Tibial artery (tissue), 4 donors: ENCODE data around the gene PNMA8B.
"Not testable (repeated sequence)": the region's sequence is repeated elsewhere in the genome, so short reads cannot be mapped to it uniquely, and the experiment has no call there.

Experiments used
- DNase-seq, 2 donors: peaks; one replicate each; pipeline ENCODE4 v3.0.0-alpha.2; 2019
- H3K27ac ChIP-seq, 2 donors: fragments of 200-600 bp; sonication (generic) in 1 of 2; 1 replicate in 1 of 2; 2 replicates in 1 of 2; pipeline ENCODE4 v1.5.1; 2018 to 2019; ENCODE audit warnings: mild to moderate bottlenecking in 1 of 2
- H3K27me3 ChIP-seq, 2 donors: fragments of 200-600 bp; sonication (generic) in 1 of 2; one replicate each; pipeline versions ENCODE4 v1.5.1 to v1.6.0; 2016 to 2019
- H3K36me3 ChIP-seq, 3 donors: fragments of 200-600 bp; sonication (generic) in 2 of 3; one replicate each; pipeline ENCODE4 v1.5.1; 2016 to 2019; ENCODE audit warnings: mild to moderate bottlenecking in 2 of 3
- H3K4me1 ChIP-seq, 4 donors: fragments of 200-600 bp; sonication (generic) in 2 of 4; 1 replicate in 3 of 4; 2 replicates in 1 of 4; pipeline ENCODE4 v1.5.1; 2016 to 2019
- H3K4me3 ChIP-seq, 2 donors: fragments of 200-600 bp; sonication (generic) in 1 of 2; 1 replicate in 1 of 2; 2 replicates in 1 of 2; pipeline ENCODE4 v1.5.1; 2018 to 2019; ENCODE audit warnings: mild to moderate bottlenecking in 2 of 2
- H3K9me3 ChIP-seq, 3 donors: fragments of 200-600 bp; sonication (generic) in 1 of 3; one replicate each; pipeline ENCODE4 v1.5.1; 2016 to 2019
- CTCF ChIP-seq, 2 experiments: fragments of 200-600 bp in 1 of 2; fragments of 450-650 bp in 1 of 2; IDR thresholded peaks; one replicate each; pipeline ENCODE4 v1.5.1; 2017 to 2019; ENCODE audit warnings: antibody characterized with exemption in 2 of 2, mild to moderate bottlenecking in 1 of 2, moderate library complexity in 1 of 2
- intact Hi-C: fragments of 100-400 bp; cut with DNase I; formaldehyde crosslinking; loops from one replicate; pipeline ENCODE4 v1.15.0; 2023; ENCODE audit warnings: low total_unique reads

Gene PNMA8B

GRCh38 chr19:46528601-46529590 is 33.2 kb upstream of the PNMA8B start:
- intact Hi-C loops = no loop called here
- no peak for DNase-seq
- Histone ChIP-seq H3K36me3 (no peaks in the 10 kb centered on the region), H3K4me1 (peaks cover 0 to 12% (median 7%) of the 10 kb centered on the region in 4 donors), H3K9me3 (no peaks in the 10 kb centered on the region), H3K27ac (no peak overlapping the region), H3K27me3 (peaks cover 0 to 25% of the 10 kb centered on the region in 2 donors), H3K4me3 (no peak overlapping the region)
- TF ChIP-seq CTCF (IDR thresholded peaks at IDR 0.05) = no peak

GRCh38 chr19:46526801-46527200 is 31.1 kb upstream of the PNMA8B start:
- H3K27ac ChIP-seq, H3K36me3 ChIP-seq, DNase-seq, H3K4me3 ChIP-seq, intact Hi-C loops, H3K9me3 ChIP-seq: not testable (repeated sequence)
- peaks cover 0 to 12% (median 7%) of the 10 kb centered on the region in 4 donors for H3K4me1 ChIP-seq
- H3K27me3 ChIP-seq = peaks cover 0 to 15% of the 10 kb centered on the region in 2 donors

- no peak overlapping the region for H3K27ac ChIP-seq
- no peaks in the 10 kb centered on the region for H3K9me3 ChIP-seq
- H3K4me3 ChIP-seq = no peak overlapping the region
- DNase-seq = no peak
- intact Hi-C loops = no loop called here
- H3K36me3 ChIP-seq = no peaks in the 10 kb centered on the region
- TF ChIP-seq CTCF (IDR thresholded peaks at IDR 0.05) = no peak
- peaks cover 0 to 2% (median under 1%) of the 10 kb centered on the region in 4 donors for H3K4me1 ChIP-seq
- peaks cover 0 to 6% of the 10 kb centered on the region in 2 donors for H3K27me3 ChIP-seq
Measured at GRCh38 chr19:46524308-46524707, 28.6 kb upstream of the PNMA8B start.

- H3K9me3 ChIP-seq, intact Hi-C loops, DNase-seq, H3K27ac ChIP-seq, H3K4me1 ChIP-seq, H3K27me3 ChIP-seq, H3K36me3 ChIP-seq, H3K4me3 ChIP-seq: not testable (repeated sequence)
Measured at GRCh38 chr19:46522988-46523387, 27.3 kb upstream of the PNMA8B start.

GRCh38 chr19:46521241-46521868 is 25.7 kb upstream of the PNMA8B start:
- no peak overlapping the region for H3K4me3 ChIP-seq
- H3K36me3 ChIP-seq = no peaks in the 10 kb centered on the region
- H3K9me3 ChIP-seq = no peaks in the 10 kb centered on the region
- no peak for TF ChIP-seq CTCF (IDR thresholded peaks at IDR 0.05)
- intact Hi-C loops = no loop called here
- no peaks in the 10 kb centered on the region for H3K4me1 ChIP-seq
- no peaks in the 10 kb centered on the region for H3K27me3 ChIP-seq
- DNase-seq = no peak
- H3K27ac ChIP-seq = no peak overlapping the region

GRCh38 chr19:46520616-46521015 is 24.9 kb upstream of the PNMA8B start:
- peaks cover 0 to 1% of the 10 kb centered on the region in 2 donors for H3K27me3 ChIP-seq
- H3K36me3 ChIP-seq = no peaks in the 10 kb centered on the region
- no peak overlapping the region for H3K4me3 ChIP-seq
- H3K27ac ChIP-seq = no peak overlapping the region
- H3K4me1 ChIP-seq = no peaks in the 10 kb centered on the region
- no peak for TF ChIP-seq CTCF (IDR thresholded peaks at IDR 0.05)
- no peak for DNase-seq
- intact Hi-C loops = no loop called here
- no peaks in the 10 kb centered on the region for H3K9me3 ChIP-seq
